ENCODE measurements around the gene PCSK5.

GRCh38 chr9:76338418-76338817, 447.9 kb downstream of the PCSK5 start:
- TF ChIP-seq CTCF (IDR thresholded peaks at IDR 0.05) (no peak), EZH2 (IDR thresholded peaks at IDR 0.05; ENCODE audit: borderline replicate concordance, insufficient read depth, low read depth, low read length, poor library complexity, severe bottlenecking) (no peak)
